CD4-positive, alpha-beta memory T cell (primary cell): Measurements from ENCODE around the gene WEE1. TPM values are rescaled to one million over a fixed set of nuclear protein-coding genes. Genes with fewer than 3 reads are reported as not detected.

Experiments used
- CTCF ChIA-PET: fragments of 350-600 bp; sonication (Branson Sonifier 250); formaldehyde crosslinking; loops from one replicate; lab custom pipeline; 2021; ENCODE audit warnings: inconsistent platforms; ENCODE audit not compliant: partially characterized antibody; lab: Charles Lee
- POLR2A ChIA-PET: fragments of 350-600 bp; sonication (Branson Sonifier 250); formaldehyde crosslinking; loops from one replicate; lab custom pipeline; 2021; ENCODE audit not compliant: partially characterized antibody; lab: Charles Lee
- DNase-seq, 5 donors: peaks; one replicate each; pipeline versions ENCODE4 v3.0.0 to v3.0.0-alpha.2; 2020 to 2022; ENCODE audit warnings: mixed read lengths in 1 of 5
- H3K27ac ChIP-seq: one replicate; pipeline ENCODE4 v1.7.0; 2013; ENCODE audit warnings: low read depth, low read length
- H3K27me3 ChIP-seq: 2 replicates; pipeline ENCODE4 v1.7.0; 2013; ENCODE audit warnings: mild to moderate bottlenecking, low read length, moderate library complexity; ENCODE audit not compliant: insufficient read depth
- H3K36me3 ChIP-seq: 2 replicates; pipeline ENCODE4 v1.7.0; 2013; ENCODE audit warnings: mild to moderate bottlenecking, low read length, moderate library complexity; ENCODE audit not compliant: insufficient read depth
- H3K4me1 ChIP-seq: 2 replicates; pipeline ENCODE4 v1.7.0; 2013; ENCODE audit warnings: mild to moderate bottlenecking, low read length, moderate library complexity; ENCODE audit not compliant: insufficient read depth
- H3K4me3 ChIP-seq, 2 donors: one replicate each; pipeline ENCODE4 v1.7.0; 2013; ENCODE audit warnings: low read length in 2 of 2, mild to moderate bottlenecking in 1 of 2
- H3K9me3 ChIP-seq, 2 donors: one replicate each; pipeline ENCODE4 v1.7.0; 2013; ENCODE audit warnings: low read length in 2 of 2, control low read depth in 1 of 2; ENCODE audit not compliant: control insufficient read depth in 1 of 2
- H3K27ac Mint-ChIP-seq, 7 donors: one replicate each; pipeline ENCODE4 v1.8.0; 2020 to 2021; ENCODE audit warnings: mixed read lengths in 7 of 7, mild to moderate bottlenecking in 6 of 7, inconsistent platforms in 3 of 7, moderate library complexity in 3 of 7
- H3K27me3 Mint-ChIP-seq, 2 donors: one replicate each; pipeline ENCODE4 v1.8.0; 2020 to 2021; ENCODE audit warnings: mixed read lengths in 2 of 2
- H3K36me3 Mint-ChIP-seq, 2 donors: one replicate each; pipeline ENCODE4 v1.8.0; 2020 to 2021; ENCODE audit warnings: mixed read lengths in 2 of 2, inconsistent platforms in 1 of 2, mild to moderate bottlenecking in 1 of 2
- H3K4me1 Mint-ChIP-seq, 4 donors: one replicate each; pipeline ENCODE4 v1.8.0; 2020 to 2021; ENCODE audit warnings: mixed read lengths in 4 of 4, mild to moderate bottlenecking in 1 of 4
- H3K4me3 Mint-ChIP-seq, 8 donors: one replicate each; pipeline ENCODE4 v1.8.0; 2020 to 2021; ENCODE audit warnings: mixed read lengths in 8 of 8, mild to moderate bottlenecking in 7 of 8, moderate library complexity in 6 of 8, inconsistent platforms in 3 of 8
- H3K9me3 Mint-ChIP-seq, 8 donors: one replicate each; pipeline ENCODE4 v1.8.0; 2020 to 2021; ENCODE audit warnings: mixed read lengths in 8 of 8, mild to moderate bottlenecking in 5 of 8, inconsistent platforms in 3 of 8, moderate library complexity in 1 of 8
- intact Hi-C: fragments of 100-400 bp; cut with micrococcal nuclease; formaldehyde crosslinking; loops from one replicate; pipeline ENCODE4 v1.15.1; 2023
- polyA plus RNA-seq, 2 donors: library from polyadenylated mRNA; unstranded; fragments of 300-500 nt; fragmentation: Illumina TruSeq; gene quantifications; one replicate each; pipeline ENCODE4 v1.2.3, GENCODE V29; 2021
- total RNA-seq, 2 experiments: library from RNA; stranded (reverse); gene quantifications; one replicate each; pipeline ENCODE4 v1.2.3, GENCODE V29; 2021

The WEE1 gene
- total and polyA plus RNA-seq, 4 experiments from 2014 or later: 5.8 to 11.7 (median 9.6) TPM

DNA sequence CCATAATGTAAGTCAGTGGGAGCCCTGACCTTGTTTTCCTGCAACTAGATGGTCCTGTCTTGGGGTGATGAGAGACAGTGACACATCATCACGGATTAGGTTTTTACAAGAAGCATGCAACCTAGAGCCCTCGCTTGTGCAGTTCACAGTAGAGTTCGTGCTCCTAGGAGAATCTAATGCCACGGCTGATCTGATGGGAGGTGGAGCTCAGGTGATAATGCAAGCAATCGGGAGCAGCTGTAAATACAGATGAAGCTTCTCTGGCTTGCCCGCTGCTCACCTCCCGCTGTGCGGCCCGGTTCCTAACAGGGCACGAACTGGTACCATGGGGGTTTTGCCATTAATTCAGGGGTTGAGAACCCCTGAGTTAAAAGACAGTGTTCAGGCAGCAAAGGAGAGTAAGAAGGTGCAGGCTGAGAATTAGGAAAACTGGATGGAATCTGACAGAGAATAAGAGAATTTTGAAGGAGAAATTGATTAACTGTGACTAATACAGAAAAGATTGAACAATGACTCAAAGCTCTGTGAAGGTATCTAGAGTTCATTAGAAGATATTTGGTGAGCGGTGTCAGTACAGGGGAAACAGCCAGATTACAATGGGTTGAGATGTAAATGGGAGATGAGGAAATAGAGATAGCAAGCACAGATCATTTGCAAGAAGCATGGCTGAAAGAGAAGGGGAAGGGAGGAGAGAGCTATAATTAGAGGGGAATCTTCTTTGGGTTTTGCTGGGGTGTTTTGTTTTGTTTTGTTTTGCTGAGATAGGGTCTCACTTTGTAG is 21.0 kb downstream of the WEE1 start:
- Mint-ChIP-seq H3K27me3 (no peaks in the 10 kb centered on the region), H3K36me3 (no peaks in the 10 kb centered on the region), H3K4me1 (no peaks in the 10 kb centered on the region), H3K4me3 (no peak overlapping the region), H3K9me3 (no peaks in the 10 kb centered on the region), H3K27ac (no peak overlapping the region)
- Histone ChIP-seq H3K36me3 (no peaks in the 10 kb centered on the region), H3K4me1 (no peaks in the 10 kb centered on the region), H3K9me3 (no peaks in the 10 kb centered on the region), H3K27me3 (no peaks in the 10 kb centered on the region), H3K27ac (no peak overlapping the region), H3K4me3 (no peak overlapping the region)
- intact Hi-C loops: no loop called here
- ChIA-PET POLR2A (no interaction called here), CTCF (interaction anchor here (1.0 kb wide), 1 partner anchor 10 kb away, joined by 3 read pairs; no protein-coding TSS in a partner anchor)
- DNase-seq: no peak

DNA sequence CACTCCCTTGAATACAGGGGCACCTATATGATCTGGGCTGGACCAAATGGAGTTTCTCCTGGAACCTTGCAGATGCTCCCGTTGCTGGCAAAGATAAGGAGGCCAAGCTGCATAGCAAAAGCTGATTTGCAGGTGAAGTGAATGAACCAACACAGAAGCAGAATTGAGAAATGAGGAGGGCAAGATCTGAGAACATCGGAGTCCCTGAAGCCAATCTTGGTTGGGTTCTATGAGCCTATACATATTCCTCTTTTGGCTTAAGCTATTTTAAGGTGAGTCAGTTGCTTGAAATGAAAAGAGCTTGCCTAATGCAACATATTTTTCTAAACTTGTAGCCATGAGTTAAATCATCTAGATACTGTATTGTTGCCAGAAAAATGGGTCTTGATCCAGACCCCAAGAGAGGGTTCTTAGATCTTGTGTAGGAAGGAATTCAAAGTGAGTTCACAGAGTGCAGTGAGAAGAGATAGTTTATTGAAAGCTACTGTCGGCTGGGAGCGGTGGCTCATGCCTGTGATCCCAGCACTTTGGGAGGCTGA is 23.5 kb downstream of the WEE1 start:
- no peaks in the 10 kb centered on the region for H3K36me3 Mint-ChIP-seq
- H3K36me3 ChIP-seq: no peaks in the 10 kb centered on the region
- peaks cover 14% of the 10 kb centered on the region for H3K4me1 ChIP-seq
- CTCF ChIA-PET: interaction anchor here (1.1 to 5.4 kb wide), 4 partner anchors 9 to 63 kb away, joined by 4 to 83 read pairs (median 5); no protein-coding TSS in a partner anchor
- POLR2A ChIA-PET: interaction anchor here (2.5 kb wide), 1 partner anchor 20 kb away, joined by 15 read pairs; no protein-coding TSS in a partner anchor
- no peaks in the 10 kb centered on the region for H3K9me3 Mint-ChIP-seq
- no peak overlapping the region for H3K4me3 ChIP-seq
- H3K9me3 ChIP-seq: no peaks in the 10 kb centered on the region
- H3K27ac ChIP-seq: no peak overlapping the region
- DNase-seq: no peak
- no peaks in the 10 kb centered on the region for H3K27me3 Mint-ChIP-seq
- H3K27me3 ChIP-seq: no peaks in the 10 kb centered on the region
- intact Hi-C loops: no loop called here
- no peak overlapping the region for H3K4me3 Mint-ChIP-seq
- peaks cover 13 to 20% (median 16%) of the 10 kb centered on the region in 4 donors for H3K4me1 Mint-ChIP-seq
- no peak overlapping the region for H3K27ac Mint-ChIP-seq

DNA sequence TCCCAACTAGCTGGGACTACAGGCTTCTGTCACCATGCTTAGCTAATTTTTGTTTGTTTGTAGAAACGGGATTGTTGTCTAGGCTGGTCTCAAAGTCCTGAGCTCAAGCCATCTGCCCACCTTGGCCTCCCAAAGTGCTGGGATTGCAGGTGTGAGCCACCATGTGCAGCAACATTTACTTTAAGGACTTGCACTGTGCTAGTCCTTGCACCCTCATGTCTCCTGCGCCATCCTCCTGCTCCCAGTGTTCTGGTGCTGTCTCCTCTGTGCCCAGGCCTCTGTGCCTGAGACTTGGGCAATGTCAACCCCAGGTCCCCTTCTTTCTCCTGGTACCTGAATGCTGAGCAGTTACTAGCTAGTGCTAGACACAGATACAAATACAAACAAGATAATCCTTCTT is 26.7 kb downstream of the WEE1 start:
- CTCF ChIA-PET: interaction anchor here (2.8 to 5.4 kb wide), 3 partner anchors 12 to 94 kb away, joined by 17 to 83 read pairs (median 23); no protein-coding TSS in a partner anchor
- POLR2A ChIA-PET: interaction anchor here (0.8 to 2.7 kb wide), 5 partner anchors 11 to 32 kb away, joined by 3 to 26 read pairs (median 9); no protein-coding TSS in a partner anchor
- H3K36me3 Mint-ChIP-seq: no peaks in the 10 kb centered on the region
- no peak overlapping the region for H3K27ac ChIP-seq
- no peaks in the 10 kb centered on the region for H3K9me3 Mint-ChIP-seq
- peak overlapping the region in 3 of 7 donors; percentile 2 to 81 (median 58) for H3K27ac Mint-ChIP-seq
- H3K27me3 ChIP-seq: no peaks in the 10 kb centered on the region
- H3K9me3 ChIP-seq: no peaks in the 10 kb centered on the region
- H3K4me1 ChIP-seq: peaks cover 19% of the 10 kb centered on the region
- no peaks in the 10 kb centered on the region for H3K36me3 ChIP-seq
- H3K4me1 Mint-ChIP-seq: peaks cover 15 to 32% (median 20%) of the 10 kb centered on the region in 4 donors
- H3K27me3 Mint-ChIP-seq: no peaks in the 10 kb centered on the region
- H3K4me3 Mint-ChIP-seq: peak overlapping the region in 3 of 8 donors; percentile 57 to 72 (median 69)
- H3K4me3 ChIP-seq: no peak overlapping the region
- no peak for DNase-seq
- intact Hi-C loops: no loop called here

DNA sequence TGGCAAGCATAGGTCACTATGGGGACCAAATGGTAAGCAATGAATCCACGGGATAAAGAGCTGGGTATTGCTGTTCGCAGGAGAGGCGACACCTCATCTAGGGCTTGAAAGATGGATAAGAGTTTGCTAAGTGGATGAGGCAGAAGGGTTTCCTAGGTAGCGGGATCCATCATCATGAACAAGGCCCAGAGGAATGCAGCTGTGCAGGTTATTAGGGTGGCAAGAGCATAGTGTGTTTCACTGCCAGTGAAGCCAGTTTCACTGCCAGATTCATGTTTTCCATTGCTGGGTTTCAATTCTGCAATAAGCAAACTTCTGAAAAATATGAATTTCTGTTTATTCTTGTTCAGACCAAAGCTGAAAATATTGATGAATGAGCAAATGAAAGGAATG is 27.2 kb downstream of the WEE1 start:
- no peak for DNase-seq
- CTCF ChIA-PET: interaction anchor here (0.9 to 5.4 kb wide), 6 partner anchors 12 to 158 kb away, joined by 3 to 83 read pairs (median 11); no protein-coding TSS in a partner anchor
- H3K36me3 Mint-ChIP-seq: no peaks in the 10 kb centered on the region
- H3K4me1 ChIP-seq: peaks cover 19% of the 10 kb centered on the region
- peak overlapping the region in 1 of 2 donors; percentile 42 for H3K4me3 ChIP-seq
- POLR2A ChIA-PET: interaction anchor here (0.8 to 2.7 kb wide), 8 partner anchors 9 to 702 kb away, joined by 3 to 26 read pairs (median 6); partner anchors contain the start of gene WEE1
- H3K27me3 Mint-ChIP-seq: no peaks in the 10 kb centered on the region
- peak overlapping the region; percentile 54 to 88 (median 76) for H3K4me3 Mint-ChIP-seq
- no peaks in the 10 kb centered on the region for H3K9me3 ChIP-seq
- H3K27ac Mint-ChIP-seq: peak overlapping the region; percentile 53 to 95 (median 90)
- no peaks in the 10 kb centered on the region for H3K27me3 ChIP-seq
- H3K27ac ChIP-seq: peak overlapping the region; percentile 62
- intact Hi-C loops: loop anchor here (1.0 kb wide), 1 partner anchor 27 kb away; the partner anchor contains the start of gene WEE1
- H3K36me3 ChIP-seq: no peaks in the 10 kb centered on the region
- no peaks in the 10 kb centered on the region for H3K9me3 Mint-ChIP-seq
- peaks cover 15 to 32% (median 20%) of the 10 kb centered on the region in 4 donors for H3K4me1 Mint-ChIP-seq

DNA sequence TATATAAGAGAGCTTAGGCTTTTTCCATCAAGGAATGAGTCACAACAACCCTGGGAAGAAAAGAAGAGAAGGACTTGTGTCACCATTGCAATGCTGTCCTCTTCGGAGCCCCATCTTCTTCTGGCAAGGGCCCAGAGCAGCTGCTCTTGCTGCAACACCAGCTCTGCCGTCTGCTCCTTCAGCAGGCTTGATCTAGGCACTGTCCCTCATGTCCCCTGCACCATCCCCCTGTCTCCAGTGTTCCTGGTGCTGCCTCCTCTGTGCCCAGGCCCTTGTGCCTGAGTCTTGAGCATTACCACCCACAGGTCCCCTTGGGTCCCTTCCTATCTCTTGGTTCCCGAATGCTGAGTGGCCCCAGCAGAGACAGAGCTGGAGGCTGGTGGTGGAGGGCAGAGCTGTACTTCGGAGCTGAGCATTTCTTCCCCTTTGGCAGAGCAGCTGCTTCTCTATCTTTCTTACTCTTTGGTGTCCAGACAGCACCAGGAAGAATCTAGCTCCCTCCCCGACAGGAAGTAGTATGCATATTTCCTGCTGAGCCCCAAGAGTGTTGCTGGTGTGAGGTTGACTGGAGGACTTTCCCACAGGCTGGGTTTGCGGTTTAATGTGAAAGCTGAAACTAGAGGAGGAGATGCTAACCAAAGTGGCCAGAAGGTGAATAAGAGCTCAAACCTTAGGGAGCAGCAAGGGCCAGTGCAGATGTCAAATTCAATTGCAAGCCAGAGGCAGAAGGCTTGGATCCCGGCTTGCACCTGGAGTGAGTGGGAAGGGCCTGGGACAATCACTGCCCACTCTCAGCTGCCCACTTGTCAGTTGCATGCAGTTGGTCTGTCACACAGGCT is 27.8 kb downstream of the WEE1 start:
- intact Hi-C loops: loop anchor here (1.0 kb wide), 1 partner anchor 28 kb away; the partner anchor contains the start of gene WEE1
- Mint-ChIP-seq H3K27me3 (no peaks in the 10 kb centered on the region), H3K27ac (peak overlapping the region; percentile 53 to 95 (median 90)), H3K4me3 (peak overlapping the region; percentile 64 to 88 (median 76)), H3K4me1 (peaks cover 15 to 32% (median 20%) of the 10 kb centered on the region in 4 donors), H3K9me3 (no peaks in the 10 kb centered on the region), H3K36me3 (no peaks in the 10 kb centered on the region)
- H3K36me3 ChIP-seq: no peaks in the 10 kb centered on the region
- POLR2A ChIA-PET: interaction anchor here (0.7 to 2.7 kb wide), 9 partner anchors 9 to 702 kb away, joined by 3 to 26 read pairs (median 4); partner anchors contain the start of gene WEE1
- CTCF ChIA-PET: interaction anchor here (0.8 to 5.4 kb wide), 9 partner anchors 8 to 157 kb away, joined by 3 to 83 read pairs (median 5); partner anchors contain the start of gene WEE1
- peaks cover 19% of the 10 kb centered on the region for H3K4me1 ChIP-seq
- peak overlapping the region; percentile 62 for H3K27ac ChIP-seq
- peak overlapping the region; percentile 5 to 42 for H3K4me3 ChIP-seq
- H3K27me3 ChIP-seq: no peaks in the 10 kb centered on the region
- peak; percentile 45 to 80 (median 59) for DNase-seq
- H3K9me3 ChIP-seq: no peaks in the 10 kb centered on the region

DNA sequence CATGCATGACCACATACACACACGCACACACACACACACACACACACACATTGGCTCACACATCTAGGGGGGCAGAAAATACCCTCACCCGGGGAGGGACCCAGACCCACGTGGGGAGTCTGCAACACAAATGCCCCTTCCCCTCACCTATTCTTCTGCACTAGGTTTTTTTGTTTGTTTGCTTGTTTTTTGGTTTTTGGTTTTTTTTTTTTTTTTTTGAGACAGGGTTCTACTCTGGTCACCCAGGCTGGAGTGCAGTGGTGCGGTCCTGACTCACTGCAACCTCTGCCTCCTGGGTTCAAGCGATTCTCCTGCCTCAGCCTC is 28.4 kb downstream of the WEE1 start:
- CTCF ChIA-PET: interaction anchor here (0.8 to 5.4 kb wide), 7 partner anchors 8 to 157 kb away, joined by 3 to 83 read pairs (median 5); partner anchors contain the start of gene WEE1
- Histone ChIP-seq H3K4me1 (peaks cover 19% of the 10 kb centered on the region), H3K36me3 (no peaks in the 10 kb centered on the region), H3K4me3 (peak overlapping the region in 1 of 2 donors; percentile 42), H3K27ac (peak overlapping the region; percentile 62), H3K9me3 (no peaks in the 10 kb centered on the region), H3K27me3 (no peaks in the 10 kb centered on the region)
- no peak for DNase-seq
- Mint-ChIP-seq H3K27me3 (no peaks in the 10 kb centered on the region), H3K4me3 (peak overlapping the region; percentile 64 to 88 (median 76)), H3K36me3 (no peaks in the 10 kb centered on the region), H3K4me1 (peaks cover 15 to 32% (median 20%) of the 10 kb centered on the region in 4 donors), H3K27ac (peak overlapping the region in 6 of 7 donors; percentile 53 to 95 (median 90)), H3K9me3 (no peaks in the 10 kb centered on the region)
- POLR2A ChIA-PET: interaction anchor here (0.7 to 2.7 kb wide), 8 partner anchors 8 to 701 kb away, joined by 3 to 26 read pairs (median 6); partner anchors contain the start of gene WEE1
- intact Hi-C loops: loop anchor here (1.0 kb wide), 1 partner anchor 29 kb away; the partner anchor contains the start of gene WEE1
